SK-N-MC (cell line): ENCODE measurements around the gene ITGA1.
A peak's percentile ranks its signal among the peaks of the same experiment; 100 is the strongest.

Source experiments
- DNase-seq: peaks from one replicate; pipeline ENCODE4 v3.0.0-alpha.2; 2011; ENCODE audit warnings: low read depth, low spot score
- H3K27ac ChIP-seq: fragments of 200-600 bp; sonication (generic); 2 replicates; pipeline ENCODE4 v1.5.1; 2016; ENCODE audit warnings: mixed run types
- H3K36me3 ChIP-seq: fragments of 200-600 bp; sonication (generic); 2 replicates; pipeline ENCODE4 v1.6.1; 2017; ENCODE audit warnings: antibody characterized with exemption, low read length, mixed read lengths; ENCODE audit not compliant: insufficient read depth
- H3K4me3 ChIP-seq: fragments of 200-600 bp; sonication (generic); 2 replicates; pipeline ENCODE4 v1.5.1; 2016
- H3K9ac ChIP-seq: fragments of 200-600 bp; sonication (generic); 2 replicates; pipeline ENCODE4 v1.8.0; 2017; ENCODE audit warnings: mixed run types, mixed read lengths; ENCODE audit not compliant: insufficient read length
- H3K9me3 ChIP-seq: fragments of 200-600 bp; sonication (generic); 2 replicates; pipeline ENCODE4 v1.6.1; 2017; ENCODE audit warnings: low read depth, mild to moderate bottlenecking, antibody characterized with exemption, low read length, moderate library complexity, mixed read lengths
- EZH2 ChIP-seq: fragments of 200-600 bp; sonication (generic); IDR thresholded peaks from one replicate; pipeline ENCODE4 v1.6.1; 2017; ENCODE audit warnings: antibody characterized with exemption
- FOXP2 ChIP-seq: optimal IDR thresholded peaks from 2 replicates; pipeline ENCODE3; 2011; ENCODE audit warnings: mild to moderate bottlenecking, moderate library complexity; ENCODE audit not compliant: insufficient read depth; ENCODE audit errors: extremely low read length, control extremely low read depth
- POLR2AphosphoS5 ChIP-seq: IDR thresholded peaks from 2 replicates; pipeline ENCODE4 v1.6.1; 2012; ENCODE audit warnings: mild to moderate bottlenecking, low read depth, low read length, borderline replicate concordance

Gene ITGA1

GRCh38 chr5:52947851-52948250 lies 160.1 kb downstream of the ITGA1 start:
- Histone ChIP-seq H3K9ac (no peak overlapping the region), H3K4me3 (no peak overlapping the region), H3K27ac (no peak overlapping the region), H3K36me3 (no peaks in the 10 kb centered on the region), H3K9me3 (no peaks in the 10 kb centered on the region)
- TF ChIP-seq FOXP2 (no peak), POLR2AphosphoS5 (no peak), EZH2 (no peak)
- no peak for DNase-seq

DNA sequence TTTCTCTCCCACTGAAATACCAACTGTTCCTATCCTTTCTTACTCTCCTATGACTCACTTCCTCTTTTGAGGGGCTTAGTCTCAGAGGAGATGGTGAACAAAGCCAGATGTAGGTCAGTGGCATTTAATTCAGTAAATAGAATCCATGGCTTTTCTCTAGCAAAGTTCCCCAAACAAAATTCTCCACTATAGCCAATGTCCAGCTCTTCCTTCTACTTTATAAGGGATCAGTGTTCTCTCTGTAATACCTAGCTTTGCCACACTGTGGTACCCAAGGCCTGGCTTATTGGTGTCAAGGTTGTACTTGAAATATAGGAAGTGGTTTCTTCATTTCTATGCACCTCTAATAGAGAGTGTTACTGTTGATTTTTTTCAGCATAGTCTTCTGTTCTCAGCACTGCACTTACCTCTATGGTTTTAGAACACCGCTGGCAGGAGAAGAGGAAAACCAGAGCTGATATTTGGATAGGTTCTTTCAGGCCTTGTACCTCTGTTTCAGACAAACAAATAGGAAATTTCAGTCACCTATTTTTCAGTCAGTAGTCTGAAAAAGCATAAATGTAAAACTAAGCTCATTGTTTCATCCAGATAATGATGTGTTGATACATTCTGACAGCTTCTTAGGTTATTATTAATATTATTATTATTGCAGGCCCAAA lies 160.8 kb downstream of the ITGA1 start:
- no peaks in the 10 kb centered on the region for H3K36me3 ChIP-seq
- H3K27ac ChIP-seq, result no peak overlapping the region
- H3K9me3 ChIP-seq, result no peaks in the 10 kb centered on the region
- TF ChIP-seq EZH2, result no peak
- no peak for TF ChIP-seq POLR2AphosphoS5
- no peak for TF ChIP-seq FOXP2
- no peak overlapping the region for H3K9ac ChIP-seq
- no peak overlapping the region for H3K4me3 ChIP-seq
- DNase-seq, result peak; percentile 42

- Histone ChIP-seq H3K4me3 (no peak overlapping the region), H3K9me3 (no peaks in the 10 kb centered on the region), H3K27ac (no peak overlapping the region), H3K36me3 (no peaks in the 10 kb centered on the region), H3K9ac (no peak overlapping the region)
- DNase-seq, result no peak
- TF ChIP-seq FOXP2, result no peak
Measured at GRCh38 chr5:52950686-52951085, 163.0 kb downstream of the ITGA1 start.

DNA sequence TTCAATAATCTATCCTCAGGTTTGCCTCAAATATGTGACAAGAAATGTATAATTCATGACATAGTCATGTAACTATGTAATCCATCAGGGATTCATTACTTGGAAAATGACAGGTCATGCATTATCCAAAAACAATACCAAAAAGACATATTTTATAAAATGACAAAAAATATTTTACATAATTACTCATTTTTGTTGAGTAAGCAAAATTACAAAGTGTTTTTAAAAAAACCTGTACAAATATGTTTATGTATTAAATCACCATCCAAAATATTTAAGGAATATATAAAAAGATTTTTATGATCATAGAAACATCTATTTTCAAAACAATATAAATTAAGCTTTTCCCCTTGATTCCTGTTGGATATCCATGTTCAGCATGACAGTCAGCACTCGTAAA lies 164.8 kb downstream of the ITGA1 start:
- no peak for TF ChIP-seq EZH2
- no peak for TF ChIP-seq FOXP2
- no peak for TF ChIP-seq POLR2AphosphoS5
- no peak for DNase-seq
- Histone ChIP-seq H3K9me3 (no peaks in the 10 kb centered on the region), H3K27ac (no peak overlapping the region), H3K9ac (no peak overlapping the region), H3K36me3 (no peaks in the 10 kb centered on the region), H3K4me3 (no peak overlapping the region)

GRCh38 chr5:52956014-52956413 lies 168.3 kb downstream of the ITGA1 start:
- no peak overlapping the region for H3K9ac ChIP-seq
- H3K36me3 ChIP-seq, result no peaks in the 10 kb centered on the region
- no peak overlapping the region for H3K4me3 ChIP-seq
- H3K9me3 ChIP-seq, result no peaks in the 10 kb centered on the region
- TF ChIP-seq EZH2, result no peak
- no peak for TF ChIP-seq FOXP2
- no peak for TF ChIP-seq POLR2AphosphoS5
- DNase-seq, result no peak
- H3K27ac ChIP-seq, result no peak overlapping the region

DNA sequence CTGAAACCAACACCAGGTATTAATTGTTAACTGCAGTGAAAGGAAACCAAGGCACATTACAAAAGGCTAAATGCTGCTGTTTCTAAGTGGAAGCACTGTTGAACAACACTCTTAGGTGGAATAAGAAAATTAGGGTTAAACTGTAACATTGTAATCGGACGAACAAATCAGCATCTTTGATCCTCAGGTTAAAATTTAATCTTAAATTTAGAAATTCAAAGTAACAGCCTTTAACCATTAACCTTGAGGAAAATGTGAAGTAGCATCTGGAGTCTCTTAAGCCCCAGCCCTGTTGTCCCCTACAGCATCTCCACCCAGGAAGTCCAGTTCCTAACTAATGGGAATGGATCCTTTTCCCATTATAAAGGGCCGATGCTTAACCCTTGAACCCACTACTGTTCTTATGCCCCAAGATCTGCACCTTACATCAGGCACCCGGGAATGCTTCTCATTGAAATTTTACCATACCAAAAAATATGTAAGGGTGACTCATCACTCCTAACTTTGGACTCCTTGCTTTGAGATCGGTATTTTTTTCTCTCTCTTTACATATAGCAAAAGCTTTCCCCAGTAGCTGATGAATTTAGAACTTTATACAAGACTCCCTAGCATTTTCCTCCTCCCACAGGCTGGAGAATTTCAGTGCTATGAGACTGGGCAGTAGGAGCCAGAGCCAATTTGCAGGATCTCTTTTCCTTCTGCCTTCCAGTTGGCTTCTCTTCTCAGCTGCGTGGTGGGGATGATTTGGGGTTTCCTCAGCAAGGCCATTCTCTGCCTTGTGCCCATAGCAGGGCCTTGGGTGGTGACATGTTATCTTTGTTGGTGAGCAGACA lies 169.4 kb downstream of the ITGA1 start:
- DNase-seq, result no peak
- Histone ChIP-seq H3K36me3 (no peaks in the 10 kb centered on the region), H3K4me3 (no peak overlapping the region), H3K27ac (no peak overlapping the region), H3K9ac (no peak overlapping the region), H3K9me3 (no peaks in the 10 kb centered on the region)
- TF ChIP-seq EZH2, result no peak
- TF ChIP-seq POLR2AphosphoS5, result no peak
- no peak for TF ChIP-seq FOXP2

GRCh38 chr5:52961274-52961681 lies 173.6 kb downstream of the ITGA1 start:
- TF ChIP-seq POLR2AphosphoS5 (peak; percentile 24; the same call in 1 of the 2 replicates), FOXP2 (no peak), EZH2 (no peak)
- peak overlapping the region; percentile 16; the same call in 1 of the 2 replicates for H3K4me3 ChIP-seq
- H3K9ac ChIP-seq, result no peak overlapping the region
- DNase-seq, result peak; percentile 47
- peak overlapping the region; percentile 53; the same call in 1 of the 2 replicates for H3K27ac ChIP-seq
- no peaks in the 10 kb centered on the region for H3K36me3 ChIP-seq
- H3K9me3 ChIP-seq, result no peaks in the 10 kb centered on the region

- TF ChIP-seq FOXP2 (no peak), EZH2 (no peak), POLR2AphosphoS5 (no peak)
- no peak overlapping the region for H3K4me3 ChIP-seq
- H3K27ac ChIP-seq, result no peak overlapping the region
- no peak for DNase-seq
- no peak overlapping the region for H3K9ac ChIP-seq
- H3K9me3 ChIP-seq, result no peaks in the 10 kb centered on the region
- H3K36me3 ChIP-seq, result no peaks in the 10 kb centered on the region
Measured at GRCh38 chr5:52963636-52964035, 175.9 kb downstream of the ITGA1 start.
